Measurements from ENCODE around the gene SHISAL2A. TPM values are rescaled to one million over a fixed set of nuclear protein-coding genes. Genes with fewer than 3 reads are reported as not detected.

SHISAL2A gene
- total and polyA plus RNA-seq, 2 of the 13 experiments (the other 11 are each of a cell fraction or from before 2014, with no cell fraction given): not detected

DNA sequence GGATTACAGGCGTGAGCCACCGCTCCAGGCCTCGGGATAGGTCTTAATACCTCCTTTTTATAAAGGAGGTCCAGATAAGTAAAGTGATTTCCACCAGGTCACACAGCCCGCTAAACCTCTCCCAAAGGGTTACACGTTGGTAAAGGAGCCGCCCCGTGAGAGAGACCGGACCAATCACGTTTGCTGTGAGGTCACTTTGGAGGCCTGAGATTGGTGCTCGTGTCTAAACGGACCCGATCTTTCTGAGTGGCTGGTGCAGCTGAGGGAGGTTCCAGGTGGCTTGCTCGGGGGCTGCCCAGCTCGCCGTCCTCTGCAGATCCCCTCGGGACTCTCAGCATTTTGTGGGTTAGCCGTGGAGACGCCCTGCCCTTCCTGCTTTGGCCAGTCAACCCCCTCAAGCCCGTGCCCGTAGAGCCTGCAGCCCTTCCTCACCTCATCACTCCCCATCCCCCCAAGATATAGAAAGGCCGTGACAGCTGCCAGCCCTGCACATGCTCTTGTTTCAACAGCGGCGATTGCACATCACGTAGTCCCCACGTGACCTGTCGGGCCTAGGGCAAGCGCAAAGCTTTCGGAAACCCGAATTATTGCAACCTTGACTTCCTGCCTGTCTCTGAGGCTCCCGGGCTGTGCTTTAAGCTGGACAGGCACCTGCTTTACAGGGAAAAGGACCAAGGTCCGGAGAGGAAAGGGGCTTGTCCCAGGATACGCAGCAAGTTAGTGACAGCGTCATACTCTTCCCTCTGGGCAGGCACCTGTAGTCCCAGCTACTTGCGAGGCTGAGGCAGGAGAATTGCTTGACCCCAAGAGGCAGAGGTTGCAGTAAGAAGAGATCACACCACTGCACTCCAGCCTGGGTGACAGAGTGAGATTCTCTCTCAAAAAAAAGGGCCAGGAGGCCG, 70.2 kb downstream of the SHISAL2A start (continued):
- TF ChIP-seq, protein P1, sequence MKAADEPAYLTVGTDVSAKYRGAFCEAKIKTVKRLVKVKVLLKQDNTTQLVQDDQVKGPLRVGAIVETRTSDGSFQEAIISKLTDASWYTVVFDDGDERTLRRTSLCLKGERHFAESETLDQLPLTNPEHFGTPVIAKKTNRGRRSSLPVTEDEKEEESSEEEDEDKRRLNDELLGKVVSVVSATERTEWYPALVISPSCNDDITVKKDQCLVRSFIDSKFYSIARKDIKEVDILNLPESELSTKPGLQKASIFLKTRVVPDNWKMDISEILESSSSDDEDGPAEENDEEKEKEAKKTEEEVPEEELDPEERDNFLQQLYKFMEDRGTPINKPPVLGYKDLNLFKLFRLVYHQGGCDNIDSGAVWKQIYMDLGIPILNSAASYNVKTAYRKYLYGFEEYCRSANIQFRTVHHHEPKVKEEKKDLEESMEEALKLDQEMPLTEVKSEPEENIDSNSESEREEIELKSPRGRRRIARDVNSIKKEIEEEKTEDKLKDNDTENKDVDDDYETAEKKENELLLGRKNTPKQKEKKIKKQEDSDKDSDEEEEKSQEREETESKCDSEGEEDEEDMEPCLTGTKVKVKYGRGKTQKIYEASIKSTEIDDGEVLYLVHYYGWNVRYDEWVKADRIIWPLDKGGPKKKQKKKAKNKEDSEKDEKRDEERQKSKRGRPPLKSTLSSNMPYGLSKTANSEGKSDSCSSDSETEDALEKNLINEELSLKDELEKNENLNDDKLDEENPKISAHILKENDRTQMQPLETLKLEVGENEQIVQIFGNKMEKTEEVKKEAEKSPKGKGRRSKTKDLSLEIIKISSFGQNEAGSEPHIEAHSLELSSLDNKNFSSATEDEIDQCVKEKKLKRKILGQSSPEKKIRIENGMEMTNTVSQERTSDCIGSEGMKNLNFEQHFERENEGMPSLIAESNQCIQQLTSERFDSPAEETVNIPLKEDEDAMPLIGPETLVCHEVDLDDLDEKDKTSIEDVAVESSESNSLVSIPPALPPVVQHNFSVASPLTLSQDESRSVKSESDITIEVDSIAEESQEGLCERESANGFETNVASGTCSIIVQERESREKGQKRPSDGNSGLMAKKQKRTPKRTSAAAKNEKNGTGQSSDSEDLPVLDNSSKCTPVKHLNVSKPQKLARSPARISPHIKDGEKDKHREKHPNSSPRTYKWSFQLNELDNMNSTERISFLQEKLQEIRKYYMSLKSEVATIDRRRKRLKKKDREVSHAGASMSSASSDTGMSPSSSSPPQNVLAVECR (CRISPR knock-in tag; IDR thresholded peaks at IDR 0.05; ENCODE audit: borderline replicate concordance): peak; percentile 97
- TF ChIP-seq SP140L (CRISPR knock-in tag; IDR thresholded peaks at IDR 0.05; ENCODE audit: borderline replicate concordance): no peak; the same call in 1 of the 2 replicates
- TF ChIP-seq, protein P2, sequence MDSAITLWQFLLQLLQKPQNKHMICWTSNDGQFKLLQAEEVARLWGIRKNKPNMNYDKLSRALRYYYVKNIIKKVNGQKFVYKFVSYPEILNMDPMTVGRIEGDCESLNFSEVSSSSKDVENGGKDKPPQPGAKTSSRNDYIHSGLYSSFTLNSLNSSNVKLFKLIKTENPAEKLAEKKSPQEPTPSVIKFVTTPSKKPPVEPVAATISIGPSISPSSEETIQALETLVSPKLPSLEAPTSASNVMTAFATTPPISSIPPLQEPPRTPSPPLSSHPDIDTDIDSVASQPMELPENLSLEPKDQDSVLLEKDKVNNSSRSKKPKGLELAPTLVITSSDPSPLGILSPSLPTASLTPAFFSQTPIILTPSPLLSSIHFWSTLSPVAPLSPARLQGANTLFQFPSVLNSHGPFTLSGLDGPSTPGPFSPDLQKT (CRISPR knock-in tag; IDR thresholded peaks at IDR 0.05; ENCODE audit: borderline replicate concordance): no peak
- 0 out of 2 replicates have a peak, but pooled peaks have one; percentile 71 for TF ChIP-seq SMAD9 (CRISPR knock-in tag; IDR thresholded peaks at IDR 0.05)
- peak; percentile 97; the same call in 1 of the 2 replicates for TF ChIP-seq ZNF430 (CRISPR knock-in tag; IDR thresholded peaks at IDR 0.05)
- TF ChIP-seq HNF4A (CRISPR knock-in tag; IDR thresholded peaks at IDR 0.05): peak; percentile 69
- peak; percentile 97 for TF ChIP-seq ZNF230 (CRISPR knock-in tag; IDR thresholded peaks at IDR 0.05)
- TF ChIP-seq, protein P3, sequence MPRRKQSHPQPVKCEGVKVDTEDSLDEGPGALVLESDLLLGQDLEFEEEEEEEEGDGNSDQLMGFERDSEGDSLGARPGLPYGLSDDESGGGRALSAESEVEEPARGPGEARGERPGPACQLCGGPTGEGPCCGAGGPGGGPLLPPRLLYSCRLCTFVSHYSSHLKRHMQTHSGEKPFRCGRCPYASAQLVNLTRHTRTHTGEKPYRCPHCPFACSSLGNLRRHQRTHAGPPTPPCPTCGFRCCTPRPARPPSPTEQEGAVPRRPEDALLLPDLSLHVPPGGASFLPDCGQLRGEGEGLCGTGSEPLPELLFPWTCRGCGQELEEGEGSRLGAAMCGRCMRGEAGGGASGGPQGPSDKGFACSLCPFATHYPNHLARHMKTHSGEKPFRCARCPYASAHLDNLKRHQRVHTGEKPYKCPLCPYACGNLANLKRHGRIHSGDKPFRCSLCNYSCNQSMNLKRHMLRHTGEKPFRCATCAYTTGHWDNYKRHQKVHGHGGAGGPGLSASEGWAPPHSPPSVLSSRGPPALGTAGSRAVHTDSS (CRISPR knock-in tag; conservative IDR thresholded peaks at IDR 0.05): no peak
- TF ChIP-seq GFI1 (CRISPR knock-in tag; IDR thresholded peaks at IDR 0.05; ENCODE audit: borderline replicate concordance): peak; percentile 89
- TF ChIP-seq, protein P4, sequence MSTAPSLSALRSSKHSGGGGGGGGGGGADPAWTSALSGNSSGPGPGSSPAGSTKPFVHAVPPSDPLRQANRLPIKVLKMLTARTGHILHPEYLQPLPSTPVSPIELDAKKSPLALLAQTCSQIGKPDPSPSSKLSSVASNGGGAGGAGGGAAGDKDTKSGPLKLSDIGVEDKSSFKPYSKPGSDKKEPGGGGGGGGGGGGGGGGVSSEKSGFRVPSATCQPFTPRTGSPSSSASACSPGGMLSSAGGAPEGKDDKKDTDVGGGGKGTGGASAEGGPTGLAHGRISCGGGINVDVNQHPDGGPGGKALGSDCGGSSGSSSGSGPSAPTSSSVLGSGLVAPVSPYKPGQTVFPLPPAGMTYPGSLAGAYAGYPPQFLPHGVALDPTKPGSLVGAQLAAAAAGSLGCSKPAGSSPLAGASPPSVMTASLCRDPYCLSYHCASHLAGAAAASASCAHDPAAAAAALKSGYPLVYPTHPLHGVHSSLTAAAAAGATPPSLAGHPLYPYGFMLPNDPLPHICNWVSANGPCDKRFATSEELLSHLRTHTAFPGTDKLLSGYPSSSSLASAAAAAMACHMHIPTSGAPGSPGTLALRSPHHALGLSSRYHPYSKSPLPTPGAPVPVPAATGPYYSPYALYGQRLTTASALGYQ (CRISPR knock-in tag; IDR thresholded peaks at IDR 0.05): no peak
- TF ChIP-seq ZNF598 (CRISPR knock-in tag; IDR thresholded peaks at IDR 0.05; ENCODE audit: borderline replicate concordance): peak; percentile 91
- peak; percentile 86 for TF ChIP-seq BHLHE40 (IDR thresholded peaks at IDR 0.05; ENCODE audit: low read length)
- TF ChIP-seq, protein P5, sequence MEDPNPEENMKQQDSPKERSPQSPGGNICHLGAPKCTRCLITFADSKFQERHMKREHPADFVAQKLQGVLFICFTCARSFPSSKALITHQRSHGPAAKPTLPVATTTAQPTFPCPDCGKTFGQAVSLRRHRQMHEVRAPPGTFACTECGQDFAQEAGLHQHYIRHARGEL (CRISPR knock-in tag; IDR thresholded peaks at IDR 0.05): 0 out of 2 replicates have a peak, but pooled peaks have one; percentile 42
- peak; percentile 91; the same call in 1 of the 2 replicates for TF ChIP-seq ZNF558 (CRISPR knock-in tag; IDR thresholded peaks at IDR 0.05; ENCODE audit: borderline replicate concordance)
- TF ChIP-seq, protein P6, sequence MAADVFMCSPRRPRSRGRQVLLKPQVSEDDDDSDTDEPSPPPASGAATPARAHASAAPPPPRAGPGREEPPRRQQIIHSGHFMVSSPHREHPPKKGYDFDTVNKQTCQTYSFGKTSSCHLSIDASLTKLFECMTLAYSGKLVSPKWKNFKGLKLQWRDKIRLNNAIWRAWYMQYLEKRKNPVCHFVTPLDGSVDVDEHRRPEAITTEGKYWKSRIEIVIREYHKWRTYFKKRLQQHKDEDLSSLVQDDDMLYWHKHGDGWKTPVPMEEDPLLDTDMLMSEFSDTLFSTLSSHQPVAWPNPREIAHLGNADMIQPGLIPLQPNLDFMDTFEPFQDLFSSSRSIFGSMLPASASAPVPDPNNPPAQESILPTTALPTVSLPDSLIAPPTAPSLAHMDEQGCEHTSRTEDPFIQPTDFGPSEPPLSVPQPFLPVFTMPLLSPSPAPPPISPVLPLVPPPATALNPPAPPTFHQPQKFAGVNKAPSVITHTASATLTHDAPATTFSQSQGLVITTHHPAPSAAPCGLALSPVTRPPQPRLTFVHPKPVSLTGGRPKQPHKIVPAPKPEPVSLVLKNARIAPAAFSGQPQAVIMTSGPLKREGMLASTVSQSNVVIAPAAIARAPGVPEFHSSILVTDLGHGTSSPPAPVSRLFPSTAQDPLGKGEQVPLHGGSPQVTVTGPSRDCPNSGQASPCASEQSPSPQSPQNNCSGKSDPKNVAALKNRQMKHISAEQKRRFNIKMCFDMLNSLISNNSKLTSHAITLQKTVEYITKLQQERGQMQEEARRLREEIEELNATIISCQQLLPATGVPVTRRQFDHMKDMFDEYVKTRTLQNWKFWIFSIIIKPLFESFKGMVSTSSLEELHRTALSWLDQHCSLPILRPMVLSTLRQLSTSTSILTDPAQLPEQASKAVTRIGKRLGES (CRISPR knock-in tag; IDR thresholded peaks at IDR 0.05; ENCODE audit: borderline replicate concordance): peak; percentile 96

Measured in HepG2 (cell line).